ENCODE measurements around the gene HERC2.
"Not testable (repeated sequence)": the region's sequence is repeated elsewhere in the genome, so short reads cannot be mapped to it uniquely, and the experiment has no call there.

HERC2 gene

DNA sequence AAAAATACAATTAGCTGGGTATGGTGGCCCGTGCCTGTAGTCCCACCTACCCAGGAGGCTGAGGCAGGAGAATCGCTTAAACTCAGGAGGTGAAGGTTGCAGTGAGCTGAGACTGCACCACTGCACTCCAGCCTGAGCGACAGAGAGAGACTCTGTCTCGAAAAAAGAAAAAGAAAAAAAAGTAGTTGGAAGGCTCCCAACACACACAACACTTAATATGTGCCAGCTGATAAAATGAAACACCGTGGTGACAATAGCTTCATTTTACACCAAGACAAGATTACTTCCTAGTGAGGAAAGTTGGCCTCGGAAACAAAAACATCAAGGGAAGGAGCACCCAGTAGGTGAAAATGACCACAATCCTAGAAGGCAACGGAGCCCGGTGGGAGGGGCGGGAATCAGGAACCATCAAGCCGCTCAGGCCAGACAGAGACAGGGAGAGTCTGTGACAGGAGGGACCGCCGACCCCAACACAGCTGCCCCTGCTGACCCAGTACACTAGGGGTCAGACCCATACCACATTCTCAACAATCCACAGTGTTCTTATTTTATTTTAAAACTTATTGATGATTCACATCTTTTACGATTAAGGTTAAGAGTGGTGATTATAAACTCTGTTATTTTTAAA is 168.4 kb downstream of the HERC2 start:
- H3K27ac ChIP-seq, result no peak overlapping the region
- no peak overlapping the region for H3K4me3 ChIP-seq
- TF ChIP-seq, protein P1, sequence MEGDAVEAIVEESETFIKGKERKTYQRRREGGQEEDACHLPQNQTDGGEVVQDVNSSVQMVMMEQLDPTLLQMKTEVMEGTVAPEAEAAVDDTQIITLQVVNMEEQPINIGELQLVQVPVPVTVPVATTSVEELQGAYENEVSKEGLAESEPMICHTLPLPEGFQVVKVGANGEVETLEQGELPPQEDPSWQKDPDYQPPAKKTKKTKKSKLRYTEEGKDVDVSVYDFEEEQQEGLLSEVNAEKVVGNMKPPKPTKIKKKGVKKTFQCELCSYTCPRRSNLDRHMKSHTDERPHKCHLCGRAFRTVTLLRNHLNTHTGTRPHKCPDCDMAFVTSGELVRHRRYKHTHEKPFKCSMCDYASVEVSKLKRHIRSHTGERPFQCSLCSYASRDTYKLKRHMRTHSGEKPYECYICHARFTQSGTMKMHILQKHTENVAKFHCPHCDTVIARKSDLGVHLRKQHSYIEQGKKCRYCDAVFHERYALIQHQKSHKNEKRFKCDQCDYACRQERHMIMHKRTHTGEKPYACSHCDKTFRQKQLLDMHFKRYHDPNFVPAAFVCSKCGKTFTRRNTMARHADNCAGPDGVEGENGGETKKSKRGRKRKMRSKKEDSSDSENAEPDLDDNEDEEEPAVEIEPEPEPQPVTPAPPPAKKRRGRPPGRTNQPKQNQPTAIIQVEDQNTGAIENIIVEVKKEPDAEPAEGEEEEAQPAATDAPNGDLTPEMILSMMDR (IDR thresholded peaks at IDR 0.05), result no peak
- no peak for DNase-seq (ENCODE audit: low spot score)

DNA sequence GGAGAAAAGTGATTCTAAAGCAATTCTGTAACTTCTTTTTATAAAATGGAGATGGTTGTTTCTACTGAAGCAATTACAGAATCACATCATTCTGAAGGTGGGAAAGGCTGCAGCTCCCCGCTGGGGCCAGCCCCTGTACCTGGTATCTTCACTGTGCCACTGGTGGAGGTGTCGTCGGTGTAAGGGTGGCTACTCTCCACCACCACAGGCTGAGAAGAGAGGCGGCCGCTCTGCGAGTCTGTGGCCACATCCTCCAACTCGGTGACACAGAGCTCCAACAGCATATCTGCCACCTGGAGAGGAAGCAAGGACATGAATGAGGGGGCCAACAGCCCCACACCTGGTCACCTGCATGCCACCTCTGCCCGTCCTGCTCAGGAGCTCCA is 169.4 kb downstream of the HERC2 start:
- H3K4me3 ChIP-seq; DNase-seq (ENCODE audit: low spot score); H3K27ac ChIP-seq: not testable (repeated sequence)

DNA sequence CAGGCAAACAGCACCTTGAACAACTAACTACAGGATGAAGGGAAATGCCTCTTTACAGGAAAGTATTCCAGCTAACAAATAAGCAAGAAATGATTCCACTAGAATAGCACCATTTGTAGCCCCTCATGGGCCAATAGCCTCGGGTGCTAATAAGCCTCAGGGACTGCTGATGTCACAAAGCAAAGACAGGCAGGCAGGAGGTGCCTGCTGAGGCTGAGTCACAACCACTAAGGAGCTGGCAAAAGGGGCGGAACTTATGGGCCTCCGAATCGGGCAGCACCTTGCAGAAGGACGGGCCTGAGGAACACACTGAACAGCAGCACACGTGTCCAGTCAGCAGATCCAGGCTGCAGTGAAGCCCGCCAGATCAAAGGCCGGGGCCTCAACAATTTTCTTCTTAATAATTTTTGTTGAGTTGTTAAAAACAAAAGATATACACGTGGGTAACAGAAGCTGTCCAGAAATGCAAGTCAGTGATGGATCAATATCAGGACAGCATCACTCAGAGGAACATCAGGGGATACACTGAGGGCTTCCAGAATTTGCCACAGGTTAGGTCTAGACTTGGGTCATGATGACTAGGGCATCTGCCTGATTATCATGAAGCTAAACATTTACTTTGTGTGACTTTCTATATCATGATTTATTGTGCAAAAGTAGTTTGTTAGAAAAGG is 170.0 kb downstream of the HERC2 start:
- H3K4me3 ChIP-seq; DNase-seq (ENCODE audit: low spot score); H3K27ac ChIP-seq: not testable (repeated sequence)

DNA sequence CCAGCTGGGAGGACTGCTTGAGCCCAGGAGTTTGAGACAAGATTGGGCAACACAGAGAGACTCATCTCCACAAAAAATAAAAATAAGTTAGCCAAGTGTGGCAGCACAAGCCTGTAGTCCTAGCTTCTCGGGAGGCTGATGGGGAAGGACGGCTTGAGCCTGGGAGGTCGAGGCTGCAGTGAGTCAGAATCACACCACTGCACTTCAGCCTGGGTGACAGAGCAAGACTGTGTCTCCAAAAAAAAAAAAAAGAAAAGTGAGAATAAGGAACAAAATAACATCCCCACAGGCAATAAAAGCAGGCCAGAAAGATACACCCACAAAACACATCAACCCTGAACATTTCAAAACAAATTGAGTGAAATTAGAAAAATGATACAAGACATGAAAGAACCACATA is 174.2 kb downstream of the HERC2 start:
- TF ChIP-seq, protein P1 (IDR thresholded peaks at IDR 0.05), result no peak
- DNase-seq (ENCODE audit: low spot score), result no peak
- Histone ChIP-seq H3K4me3 (no peak overlapping the region), H3K27ac (no peak overlapping the region)

DNA sequence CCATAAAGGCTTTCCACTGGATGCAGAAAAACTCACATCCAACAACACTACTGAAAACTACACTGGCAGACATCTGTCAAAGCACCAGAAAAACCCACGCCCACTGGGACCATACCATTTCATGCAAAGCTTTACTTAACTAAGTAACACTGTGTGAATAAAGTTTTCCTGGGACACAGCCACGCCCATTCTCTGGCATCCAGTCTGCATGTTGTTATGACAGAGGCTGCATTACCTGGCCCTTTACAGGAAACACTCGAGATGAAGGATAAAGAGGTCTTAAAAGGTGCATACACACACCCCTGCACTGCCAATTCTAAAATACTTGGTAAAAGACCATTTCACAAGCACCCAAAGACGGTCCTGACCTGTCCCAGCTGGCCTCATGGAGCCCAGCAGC is 176.6 kb downstream of the HERC2 start:
- not testable (repeated sequence) for H3K4me3 ChIP-seq; H3K27ac ChIP-seq; DNase-seq (ENCODE audit: low spot score)

DNA sequence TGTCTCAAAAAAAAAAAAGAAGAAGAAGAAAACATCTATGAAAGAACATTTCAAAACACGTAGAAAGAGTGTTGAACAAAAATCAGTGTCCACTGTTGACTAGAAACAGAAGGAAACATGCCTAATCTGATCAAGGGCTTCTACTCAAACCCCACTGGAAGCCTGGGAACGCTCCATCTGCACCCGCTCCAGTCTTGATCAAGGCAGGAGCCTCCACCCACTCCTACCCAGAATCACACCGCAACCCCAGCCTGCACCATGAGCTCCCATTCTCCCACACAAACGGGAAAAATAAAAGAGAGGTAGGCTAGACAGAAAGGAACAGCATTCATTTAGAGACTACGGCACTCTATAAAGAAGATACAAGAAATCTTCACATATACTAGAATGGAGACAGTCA is 181.9 kb downstream of the HERC2 start:
- no peak for DNase-seq (ENCODE audit: low spot score)
- TF ChIP-seq, protein P1 (IDR thresholded peaks at IDR 0.05), result no peak
- H3K27ac ChIP-seq, result no peak overlapping the region
- H3K4me3 ChIP-seq, result no peak overlapping the region

DNA sequence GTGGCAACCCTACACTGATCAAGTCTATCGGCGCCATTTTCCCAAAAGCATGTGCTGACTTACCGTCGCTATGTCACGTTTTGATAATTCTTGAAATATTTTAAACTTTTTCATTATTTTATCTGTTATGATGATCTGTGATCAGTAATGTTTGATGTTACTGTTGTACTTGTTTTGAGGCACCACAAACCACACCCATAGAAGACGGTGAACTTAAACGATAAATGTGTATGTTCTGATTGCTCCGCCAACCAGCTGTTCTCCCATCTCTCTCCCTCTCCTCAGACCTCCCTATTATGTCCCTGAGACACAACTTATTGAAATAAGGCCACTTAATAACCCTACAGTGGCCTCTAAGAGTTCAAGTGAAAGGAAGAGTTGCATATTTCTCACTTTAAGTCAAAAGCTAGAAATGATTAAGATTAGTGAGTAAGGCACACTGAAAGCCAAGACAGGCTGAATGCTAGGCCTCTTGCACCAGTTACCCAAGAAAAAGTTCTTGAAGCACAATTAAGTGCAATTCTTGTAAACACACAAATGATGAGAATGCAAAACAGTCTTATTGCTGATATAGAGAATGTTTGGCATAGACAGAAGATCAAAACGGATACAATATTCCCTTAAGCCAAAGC is 184.5 kb downstream of the HERC2 start:
- DNase-seq (ENCODE audit: low spot score); H3K27ac ChIP-seq: not testable (repeated sequence)

DNA sequence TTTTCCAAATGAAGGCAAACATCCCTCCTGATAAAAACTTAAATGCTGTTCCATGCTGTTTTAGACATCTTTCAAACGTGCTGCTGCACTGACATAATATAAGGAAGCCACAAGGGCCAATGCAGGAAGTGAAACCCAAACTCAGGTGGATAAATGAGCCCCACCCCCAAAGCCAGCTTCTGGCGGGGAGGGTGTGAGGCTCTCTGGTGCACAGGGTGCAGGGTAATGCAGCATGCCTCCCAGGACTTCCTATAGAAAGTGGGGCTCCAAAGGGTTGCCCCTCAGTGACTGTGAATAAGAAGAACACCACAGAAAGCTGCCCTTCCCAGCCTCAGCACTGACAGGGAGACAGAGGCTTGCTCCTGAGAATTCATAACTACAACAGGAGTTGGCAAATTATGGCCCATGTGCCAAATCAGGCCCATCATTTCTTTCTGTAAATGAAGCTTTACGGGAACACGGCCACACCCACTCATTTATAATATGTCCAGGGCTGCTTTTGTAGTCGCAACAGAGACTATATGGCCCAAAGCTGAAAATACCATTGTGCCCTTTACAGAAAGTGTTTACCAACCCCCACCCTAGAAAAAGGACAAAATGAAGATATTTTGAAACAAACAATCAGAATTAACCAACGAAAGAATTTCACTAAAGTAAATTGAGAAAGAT is 185.6 kb downstream of the HERC2 start:
- H3K27ac ChIP-seq; H3K4me3 ChIP-seq; DNase-seq (ENCODE audit: low spot score): not testable (repeated sequence)

More for the DNA sequence above, 184.5 kb downstream of the HERC2 start:
- H3K4me3 ChIP-seq, result not testable (repeated sequence)

DNA sequence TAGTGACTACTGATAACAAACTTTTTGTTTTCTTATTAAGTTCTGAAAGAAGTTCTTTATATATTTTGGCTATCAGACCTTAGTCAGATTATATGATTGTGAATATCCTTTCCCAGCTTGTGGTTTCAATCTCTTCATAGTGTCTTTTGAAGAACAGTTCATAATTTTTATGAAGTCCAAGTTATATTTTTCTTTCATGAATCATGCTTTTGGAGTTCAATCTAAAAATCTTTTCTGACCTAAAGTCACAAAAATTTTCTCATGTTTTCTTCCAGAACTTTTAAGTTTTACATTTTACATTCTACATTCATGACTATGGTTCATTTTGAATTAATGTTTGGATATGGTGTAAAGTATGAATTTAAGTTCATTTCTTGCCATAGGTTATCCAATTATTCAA is 188.7 kb downstream of the HERC2 start:
- Histone ChIP-seq H3K4me3 (no peak overlapping the region), H3K27ac (peak overlapping the region in 1 of 2 donors; percentile 22)
- DNase-seq (ENCODE audit: low spot score), result no peak
- TF ChIP-seq, protein P1 (IDR thresholded peaks at IDR 0.05), result no peak

Data from coronary artery (tissue), 2 donors.